Chondrocyte (in vitro differentiated cells): ENCODE data around the gene SOCS6. TPM values are rescaled to one million over a fixed set of nuclear protein-coding genes. Genes with fewer than 3 reads are reported as not detected.
"Not testable (repeated sequence)": the region's sequence is repeated elsewhere in the genome, so short reads cannot be mapped to it uniquely, and the experiment has no call there.

ENCODE experiments used
- DNase-seq: peaks from one replicate; pipeline ENCODE4 v3.0.0; 2021; ENCODE audit warnings: mixed read lengths, low spot score
- H3K27ac Mint-ChIP-seq: one replicate; pipeline ENCODE4 v1.8.0; 2021; ENCODE audit warnings: mild to moderate bottlenecking, moderate library complexity, mixed read lengths; ENCODE audit not compliant: unreplicated experiment
- H3K27me3 Mint-ChIP-seq: 2 replicates; pipeline ENCODE4 v1.8.0; 2021; ENCODE audit warnings: low read depth, mixed read lengths
- H3K36me3 Mint-ChIP-seq: 2 replicates; pipeline ENCODE4 v1.8.0; 2021; ENCODE audit warnings: low read depth, mixed read lengths
- H3K4me1 Mint-ChIP-seq: 2 replicates; pipeline ENCODE4 v1.8.0; 2021; ENCODE audit warnings: low read depth, mild to moderate bottlenecking, mixed read lengths
- H3K4me3 Mint-ChIP-seq: one replicate; pipeline ENCODE4 v1.8.0; 2021; ENCODE audit warnings: mild to moderate bottlenecking, moderate library complexity, mixed read lengths; ENCODE audit not compliant: unreplicated experiment
- H3K9me3 Mint-ChIP-seq: 2 replicates; pipeline ENCODE4 v1.8.0; 2021; ENCODE audit warnings: low read depth, mixed read lengths
- total RNA-seq: library from RNA; stranded (reverse); gene quantifications from 3 replicates; pipeline ENCODE4 v1.2.1, GENCODE V29; 2021
- TF ChIP-seq, protein P1 (sequence below): fragments of 200-600 bp; sonication (generic); IDR thresholded peaks from 2 replicates; pipeline ENCODE4 v1.5.0; 2021; ENCODE audit warnings: antibody characterized with exemption, mild to moderate bottlenecking, moderate library complexity

Gene SOCS6
- total RNA-seq, 1 donor from 2014 or later: 18.5 TPM

DNA sequence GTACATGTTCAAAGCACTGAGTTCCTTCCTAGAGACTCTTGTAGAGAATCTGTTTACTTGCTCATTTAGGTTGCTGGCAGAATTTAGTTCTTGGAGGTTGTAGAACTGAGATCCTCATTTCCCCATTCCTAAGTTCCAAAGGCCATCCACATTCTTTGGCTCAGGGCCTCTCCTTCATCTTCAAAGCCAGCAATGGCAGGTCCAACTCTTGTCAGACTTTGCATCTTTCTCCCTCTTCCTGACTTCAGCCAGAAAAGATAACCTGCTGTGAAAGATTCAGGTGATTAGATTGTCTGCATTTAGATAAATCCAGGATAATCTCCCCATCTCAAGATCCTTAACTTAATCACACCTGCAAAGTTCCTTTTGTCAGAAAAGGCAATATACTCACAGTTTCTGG, 51.1 kb downstream of the SOCS6 start:
- no peak for DNase-seq
- peaks cover 20% of the 10 kb centered on the region for H3K4me1 Mint-ChIP-seq
- no peak overlapping the region for H3K4me3 Mint-ChIP-seq
- H3K9me3 Mint-ChIP-seq: peaks cover under 1% of the 10 kb centered on the region
- TF ChIP-seq, protein P1, sequence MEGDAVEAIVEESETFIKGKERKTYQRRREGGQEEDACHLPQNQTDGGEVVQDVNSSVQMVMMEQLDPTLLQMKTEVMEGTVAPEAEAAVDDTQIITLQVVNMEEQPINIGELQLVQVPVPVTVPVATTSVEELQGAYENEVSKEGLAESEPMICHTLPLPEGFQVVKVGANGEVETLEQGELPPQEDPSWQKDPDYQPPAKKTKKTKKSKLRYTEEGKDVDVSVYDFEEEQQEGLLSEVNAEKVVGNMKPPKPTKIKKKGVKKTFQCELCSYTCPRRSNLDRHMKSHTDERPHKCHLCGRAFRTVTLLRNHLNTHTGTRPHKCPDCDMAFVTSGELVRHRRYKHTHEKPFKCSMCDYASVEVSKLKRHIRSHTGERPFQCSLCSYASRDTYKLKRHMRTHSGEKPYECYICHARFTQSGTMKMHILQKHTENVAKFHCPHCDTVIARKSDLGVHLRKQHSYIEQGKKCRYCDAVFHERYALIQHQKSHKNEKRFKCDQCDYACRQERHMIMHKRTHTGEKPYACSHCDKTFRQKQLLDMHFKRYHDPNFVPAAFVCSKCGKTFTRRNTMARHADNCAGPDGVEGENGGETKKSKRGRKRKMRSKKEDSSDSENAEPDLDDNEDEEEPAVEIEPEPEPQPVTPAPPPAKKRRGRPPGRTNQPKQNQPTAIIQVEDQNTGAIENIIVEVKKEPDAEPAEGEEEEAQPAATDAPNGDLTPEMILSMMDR: no peak
- peaks cover 9% of the 10 kb centered on the region for H3K36me3 Mint-ChIP-seq
- no peaks in the 10 kb centered on the region for H3K27me3 Mint-ChIP-seq
- H3K27ac Mint-ChIP-seq: no peak overlapping the region

DNA sequence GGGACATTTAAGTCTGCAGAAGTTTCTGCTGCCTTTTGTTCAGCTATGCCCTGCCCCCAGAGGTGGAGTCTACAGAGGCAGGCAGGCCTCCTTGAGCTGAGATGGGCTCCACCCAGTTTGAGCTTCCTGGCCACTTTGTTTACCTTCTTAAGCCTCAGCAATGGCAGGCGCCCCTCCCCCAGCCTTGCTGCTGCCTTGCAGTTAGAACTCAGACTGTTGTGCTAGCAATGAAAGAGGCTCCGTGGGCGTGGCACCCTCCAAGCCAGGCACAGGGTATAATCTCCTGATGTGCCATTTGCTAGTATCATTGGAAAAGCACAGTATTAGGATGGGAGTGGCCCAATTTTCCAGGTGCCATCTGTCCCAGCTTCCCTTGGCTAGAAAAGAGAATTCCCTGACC, 59.6 kb downstream of the SOCS6 start:
- not testable (repeated sequence) for H3K9me3 Mint-ChIP-seq, H3K27ac Mint-ChIP-seq, H3K4me3 Mint-ChIP-seq, H3K4me1 Mint-ChIP-seq, H3K27me3 Mint-ChIP-seq, DNase-seq
- H3K36me3 Mint-ChIP-seq: peaks cover 26% of the 10 kb centered on the region

DNA sequence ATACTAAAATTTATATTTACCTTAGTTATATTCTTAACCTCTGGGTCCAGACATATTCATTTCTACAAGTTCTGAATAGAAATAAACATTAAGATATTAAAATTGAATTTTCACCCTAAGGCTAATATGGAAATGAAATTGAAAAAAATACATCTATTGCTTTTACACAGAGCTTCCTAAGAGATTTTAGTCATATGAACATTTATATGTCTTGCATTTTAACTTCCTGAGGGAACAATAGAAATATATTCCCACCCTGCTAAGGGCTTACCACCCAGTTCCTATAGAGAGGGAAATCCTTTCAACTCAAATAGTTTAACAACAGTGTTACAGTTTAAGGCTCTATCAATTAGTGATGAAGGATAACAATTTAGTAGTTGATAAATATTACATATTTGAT, 60.5 kb downstream of the SOCS6 start:
- no peak overlapping the region for H3K27ac Mint-ChIP-seq
- DNase-seq: no peak
- no peaks in the 10 kb centered on the region for H3K4me1 Mint-ChIP-seq
- no peak overlapping the region for H3K4me3 Mint-ChIP-seq
- peaks cover 14% of the 10 kb centered on the region for H3K9me3 Mint-ChIP-seq
- no peaks in the 10 kb centered on the region for H3K27me3 Mint-ChIP-seq
- H3K36me3 Mint-ChIP-seq: peaks cover 31% of the 10 kb centered on the region
- TF ChIP-seq, protein P1: no peak

DNA sequence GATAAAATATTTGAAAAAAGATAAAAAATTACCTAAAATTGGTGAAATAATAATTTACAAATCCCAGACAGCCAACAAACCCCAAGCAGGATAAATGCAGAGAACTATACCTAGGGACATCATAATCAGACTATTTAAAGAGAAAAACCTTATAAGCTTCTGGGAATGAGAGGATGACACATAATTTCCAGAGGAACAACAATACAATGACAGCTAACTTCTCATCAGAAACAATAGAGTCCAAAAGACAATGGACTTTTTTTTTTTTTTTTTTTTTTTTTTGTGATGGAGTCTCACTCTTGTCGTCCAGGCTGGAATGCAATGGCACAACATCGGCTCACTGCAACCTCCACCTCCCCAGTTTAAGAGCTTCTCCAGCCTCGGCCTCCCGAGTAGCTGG, 65.2 kb downstream of the SOCS6 start:
- H3K9me3 Mint-ChIP-seq: peaks cover 9% of the 10 kb centered on the region
- peaks cover 17% of the 10 kb centered on the region for H3K36me3 Mint-ChIP-seq
- no peaks in the 10 kb centered on the region for H3K27me3 Mint-ChIP-seq
- no peak overlapping the region for H3K4me3 Mint-ChIP-seq
- TF ChIP-seq, protein P1: no peak
- no peak for DNase-seq
- H3K4me1 Mint-ChIP-seq: peaks cover 10% of the 10 kb centered on the region
- no peak overlapping the region for H3K27ac Mint-ChIP-seq

DNA sequence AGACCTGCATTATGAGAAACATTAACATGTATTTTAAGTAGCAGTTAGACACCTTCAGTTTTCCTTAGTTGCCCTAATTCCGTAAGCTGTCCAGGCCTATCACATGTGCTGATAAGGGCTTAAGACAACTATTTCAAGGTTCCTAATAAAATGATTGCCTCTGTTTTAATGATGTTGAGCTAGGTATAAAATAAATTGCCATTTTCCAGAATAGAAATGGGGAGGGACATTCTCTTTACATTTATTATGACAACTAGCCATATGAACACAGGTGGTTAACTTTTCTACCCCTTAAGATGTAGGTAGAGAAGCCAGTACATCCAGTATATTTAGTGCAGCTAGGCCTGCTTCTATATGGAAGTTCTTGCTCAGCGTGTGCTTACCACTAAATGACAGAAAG, 65.9 kb downstream of the SOCS6 start:
- H3K9me3 Mint-ChIP-seq: peaks cover 9% of the 10 kb centered on the region
- no peak overlapping the region for H3K4me3 Mint-ChIP-seq
- H3K27me3 Mint-ChIP-seq: no peaks in the 10 kb centered on the region
- no peak overlapping the region for H3K27ac Mint-ChIP-seq
- peaks cover 10% of the 10 kb centered on the region for H3K4me1 Mint-ChIP-seq
- TF ChIP-seq, protein P1: no peak
- peaks cover 17% of the 10 kb centered on the region for H3K36me3 Mint-ChIP-seq
- no peak for DNase-seq

DNA sequence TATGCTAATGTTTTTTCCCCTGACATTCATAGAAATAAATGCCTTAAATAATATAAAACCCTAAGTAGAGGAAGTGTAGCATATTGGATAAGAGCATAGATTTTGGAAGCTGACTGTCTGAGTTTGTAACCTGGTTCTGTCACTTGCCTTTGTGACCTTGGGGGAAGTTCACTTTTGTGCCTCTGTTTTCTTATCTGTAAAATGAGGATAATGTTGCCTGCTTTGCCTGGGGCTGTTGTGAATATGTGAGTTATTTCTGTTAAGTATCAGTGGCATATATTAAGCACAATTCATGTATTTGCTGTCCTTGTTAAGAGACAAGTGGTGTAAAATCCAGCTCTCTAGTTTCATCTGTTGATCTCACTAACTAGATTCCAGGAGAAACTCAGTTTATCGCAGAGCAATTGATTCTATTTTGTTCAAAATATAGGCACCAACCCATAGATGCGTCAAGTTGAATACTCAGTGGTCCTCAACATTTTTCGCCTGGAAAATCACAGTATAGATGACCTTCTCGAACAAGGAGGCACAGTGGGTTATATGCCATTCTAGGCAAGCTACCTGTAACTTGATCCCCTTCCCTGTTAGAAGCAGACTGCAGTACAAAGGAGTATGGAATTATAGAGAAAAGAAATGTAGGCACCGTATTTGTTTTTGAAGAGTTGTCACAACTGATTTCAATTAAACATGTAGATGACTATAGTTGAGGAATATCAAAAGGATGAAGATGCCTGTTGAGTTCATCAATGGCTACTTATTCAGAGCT, 67.0 kb downstream of the SOCS6 start:
- TF ChIP-seq, protein P1: no peak
- H3K4me1 Mint-ChIP-seq: peaks cover 10% of the 10 kb centered on the region
- no peak overlapping the region for H3K4me3 Mint-ChIP-seq
- H3K36me3 Mint-ChIP-seq: peaks cover 17% of the 10 kb centered on the region
- DNase-seq: no peak
- peaks cover 9% of the 10 kb centered on the region for H3K9me3 Mint-ChIP-seq
- H3K27ac Mint-ChIP-seq: no peak overlapping the region
- H3K27me3 Mint-ChIP-seq: no peaks in the 10 kb centered on the region

DNA sequence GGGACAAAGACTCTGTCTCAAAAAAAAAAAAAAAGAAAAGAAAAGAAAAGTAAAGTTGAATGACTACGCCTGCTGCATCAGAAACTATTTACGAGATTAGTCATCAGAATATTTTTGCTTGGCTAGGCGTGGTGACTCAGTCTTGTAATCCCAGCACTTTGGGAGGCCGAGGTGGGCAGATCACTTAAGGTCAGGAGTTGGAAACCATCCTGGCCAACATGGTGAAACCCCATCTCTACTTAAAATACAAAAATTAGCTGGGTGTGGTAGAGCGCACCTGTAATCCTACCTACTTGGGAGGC, 69.2 kb downstream of the SOCS6 start:
- Mint-ChIP-seq H3K4me1 (peaks cover 10% of the 10 kb centered on the region), H3K27ac (peak overlapping the region; percentile 71)
- not testable (repeated sequence) for H3K9me3 Mint-ChIP-seq, H3K36me3 Mint-ChIP-seq, DNase-seq, H3K4me3 Mint-ChIP-seq, H3K27me3 Mint-ChIP-seq
